ENCODE measurements around the gene SLC27A6.

- TF ChIP-seq, protein P1, sequence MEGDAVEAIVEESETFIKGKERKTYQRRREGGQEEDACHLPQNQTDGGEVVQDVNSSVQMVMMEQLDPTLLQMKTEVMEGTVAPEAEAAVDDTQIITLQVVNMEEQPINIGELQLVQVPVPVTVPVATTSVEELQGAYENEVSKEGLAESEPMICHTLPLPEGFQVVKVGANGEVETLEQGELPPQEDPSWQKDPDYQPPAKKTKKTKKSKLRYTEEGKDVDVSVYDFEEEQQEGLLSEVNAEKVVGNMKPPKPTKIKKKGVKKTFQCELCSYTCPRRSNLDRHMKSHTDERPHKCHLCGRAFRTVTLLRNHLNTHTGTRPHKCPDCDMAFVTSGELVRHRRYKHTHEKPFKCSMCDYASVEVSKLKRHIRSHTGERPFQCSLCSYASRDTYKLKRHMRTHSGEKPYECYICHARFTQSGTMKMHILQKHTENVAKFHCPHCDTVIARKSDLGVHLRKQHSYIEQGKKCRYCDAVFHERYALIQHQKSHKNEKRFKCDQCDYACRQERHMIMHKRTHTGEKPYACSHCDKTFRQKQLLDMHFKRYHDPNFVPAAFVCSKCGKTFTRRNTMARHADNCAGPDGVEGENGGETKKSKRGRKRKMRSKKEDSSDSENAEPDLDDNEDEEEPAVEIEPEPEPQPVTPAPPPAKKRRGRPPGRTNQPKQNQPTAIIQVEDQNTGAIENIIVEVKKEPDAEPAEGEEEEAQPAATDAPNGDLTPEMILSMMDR (IDR thresholded peaks at IDR 0.05), result no peak
- no peak for TF ChIP-seq POLR2AphosphoS5 (IDR thresholded peaks at IDR 0.05)
- TF ChIP-seq POLR2A (IDR thresholded peaks at IDR 0.05), result no peak
Measured at GRCh38 chr5:129051283-129051682, 86.0 kb downstream of the SLC27A6 start.

Measured in upper lobe of left lung (tissue), 4 donors.